Esophagus (tissue), 2 donors: ENCODE measurements around the gene PCDHGA12. TPM values are rescaled to one million over a fixed set of nuclear protein-coding genes. Genes with fewer than 3 reads are reported as not detected.
"Not testable (repeated sequence)": the region's sequence is repeated elsewhere in the genome, so short reads cannot be mapped to it uniquely, and the experiment has no call there.

Experiments used
- H3K27ac ChIP-seq, 2 donors: one replicate each; pipeline ENCODE4 v1.5.1; 2013; ENCODE audit warnings: low read depth in 2 of 2, mild to moderate bottlenecking in 2 of 2, inconsistent platforms in 1 of 2, low read length in 1 of 2, moderate library complexity in 1 of 2
- H3K27me3 ChIP-seq, 2 donors: one replicate each; pipeline ENCODE4 v1.6.1; 2013; ENCODE audit warnings: low read length in 2 of 2, control low read depth in 1 of 2, mild to moderate bottlenecking in 1 of 2; ENCODE audit not compliant: insufficient read depth in 2 of 2, control insufficient read depth in 1 of 2
- H3K36me3 ChIP-seq, 2 donors: one replicate each; pipeline ENCODE4 v1.6.1; 2013; ENCODE audit warnings: low read length in 1 of 2; ENCODE audit not compliant: control insufficient read depth in 2 of 2, insufficient read depth in 2 of 2
- H3K4me1 ChIP-seq, 2 donors: one replicate each; pipeline ENCODE4 v1.6.1; 2013; ENCODE audit warnings: low read length in 1 of 2; ENCODE audit not compliant: control insufficient read depth in 2 of 2, insufficient read depth in 2 of 2
- H3K4me3 ChIP-seq, 2 donors: one replicate each; pipeline ENCODE4 v1.5.1; 2013; ENCODE audit warnings: low read length in 2 of 2, mild to moderate bottlenecking in 2 of 2, low read depth in 1 of 2, moderate library complexity in 1 of 2
- H3K9me3 ChIP-seq, 2 donors: one replicate each; pipeline ENCODE4 v1.6.1; 2013; ENCODE audit warnings: mild to moderate bottlenecking in 2 of 2, low read depth in 1 of 2, low read length in 1 of 2, moderate library complexity in 1 of 2; ENCODE audit not compliant: control insufficient read depth in 2 of 2, insufficient read depth in 1 of 2
- WGBS, 2 donors: extraction: QIAGEN DNeasy Blood & Tissue Kit; methylation state at CpG; one replicate each; pipeline ENCODE4 v1.1.7; 2013; 5-methylcytosine and 5-hydroxymethylcytosine counted together
- polyA plus RNA-seq, 2 donors: library from polyadenylated mRNA; stranded (reverse); fragments of 200-250 nt; gene quantifications; one replicate each; pipeline ENCODE4 v1.2.3, GENCODE V29; 2013
- donor health status: healthy with polysubstance abuse.
- donor health status: Bipolar disorder and iron deficiency.

The PCDHGA12 gene
- polyA plus RNA-seq = under 1 TPM; 0.34 to 0.65 TPM

GRCh38 chr5:141430332-141431113, at the start of gene PCDHGA12:
PCDHGA12 (plus strand) TSS chr5:141430507; CDS start chr5:141430760, 253 bp downstream.
- no peak within 1 kb of the TSS for H3K27ac ChIP-seq
- H3K9me3 ChIP-seq = peaks cover 38 to 47% of the 10 kb centered on the region in 2 donors
- 14 to 18% methylated on average over 33 of the region's 33 CpGs for WGBS, 2 donors
- H3K4me3 ChIP-seq = peak within 1 kb of the TSS in 1 of 2 donors; percentile 9
- H3K4me1 ChIP-seq = no peaks in the 10 kb centered on the region
- peaks cover 0 to 2% of the 10 kb centered on the region in 2 donors for H3K27me3 ChIP-seq
- no peaks in the 10 kb centered on the region for H3K36me3 ChIP-seq

GRCh38 chr5:141382469-141383294, 47.6 kb upstream of the PCDHGA12 start, which contains the start of gene PCDHGA7:
PCDHGA7 (plus strand) TSS chr5:141382742; CDS start chr5:141382900, 158 bp downstream.
- no peak within 1 kb of the TSS for H3K27ac ChIP-seq
- peaks cover 24 to 32% of the 10 kb centered on the region in 2 donors for H3K9me3 ChIP-seq
- H3K4me3 ChIP-seq = peak within 1 kb of the TSS in 1 of 2 donors; percentile 7
- WGBS, 2 donors = 21 to 22% methylated on average over 37 of the region's 37 CpGs
- no peaks in the 10 kb centered on the region for H3K27me3 ChIP-seq
- H3K36me3 ChIP-seq = no peaks in the 10 kb centered on the region
- peaks cover 0 to 4% of the 10 kb centered on the region in 2 donors for H3K4me1 ChIP-seq

GRCh38 chr5:141383345-141383744, 47.0 kb upstream of the PCDHGA12 start:
- H3K9me3 ChIP-seq = peaks cover 24 to 29% of the 10 kb centered on the region in 2 donors
- no peak overlapping the region for H3K27ac ChIP-seq
- WGBS, 2 donors = 40 to 42% methylated on average over 21 of the region's 21 CpGs
- H3K27me3 ChIP-seq = no peaks in the 10 kb centered on the region
- peaks cover 0 to 4% of the 10 kb centered on the region in 2 donors for H3K4me1 ChIP-seq
- peak overlapping the region in 1 of 2 donors; percentile 7 for H3K4me3 ChIP-seq
- H3K36me3 ChIP-seq = no peaks in the 10 kb centered on the region

- 46 to 51% methylated on average over 43 of the region's 43 CpGs for WGBS, 2 donors
- Histone ChIP-seq H3K27ac (no peak overlapping the region), H3K4me3 (no peak overlapping the region), H3K27me3 (no peaks in the 10 kb centered on the region), H3K36me3 (no peaks in the 10 kb centered on the region), H3K9me3 (peaks cover 34 to 43% of the 10 kb centered on the region in 2 donors), H3K4me1 (peaks cover 0 to 4% of the 10 kb centered on the region in 2 donors)
Measured at GRCh38 chr5:141384471-141385267, 45.6 kb upstream of the PCDHGA12 start.

GRCh38 chr5:141387557-141388311, 42.6 kb upstream of the PCDHGA12 start, which contains the start of gene PCDHGB4:
PCDHGB4 (plus strand) TSS chr5:141387698; CDS start chr5:141387885, 187 bp downstream.
- 14 to 23% methylated on average over 21 to 22 of the region's 40 CpGs for WGBS, 2 donors
- not testable (repeated sequence) for H3K4me3 ChIP-seq, H3K27ac ChIP-seq, H3K4me1 ChIP-seq, H3K36me3 ChIP-seq, H3K27me3 ChIP-seq
- H3K9me3 ChIP-seq = peaks cover 34 to 45% of the 10 kb centered on the region in 2 donors

GRCh38 chr5:141388661-141389060, 41.6 kb upstream of the PCDHGA12 start:
- peaks cover 34 to 45% of the 10 kb centered on the region in 2 donors for H3K9me3 ChIP-seq

GRCh38 chr5:141389153-141390042, 40.9 kb upstream of the PCDHGA12 start:
- 42 to 45% methylated on average over 77 of the region's 77 CpGs for WGBS, 2 donors
- Histone ChIP-seq H3K36me3 (no peaks in the 10 kb centered on the region), H3K4me1 (peaks cover 0 to 3% of the 10 kb centered on the region in 2 donors), H3K9me3 (peaks cover 34 to 46% of the 10 kb centered on the region in 2 donors), H3K4me3 (no peak overlapping the region), H3K27me3 (peaks cover 0 to 5% of the 10 kb centered on the region in 2 donors), H3K27ac (no peak overlapping the region)

More at GRCh38 chr5:141388661-141389060, 41.6 kb upstream of the PCDHGA12 start:
- WGBS, 2 donors = 43 to 44% methylated on average over 10 of the region's 10 CpGs
- peaks cover 0 to 5% of the 10 kb centered on the region in 2 donors for H3K27me3 ChIP-seq
- H3K27ac ChIP-seq = no peak overlapping the region
- no peaks in the 10 kb centered on the region for H3K36me3 ChIP-seq
- H3K4me3 ChIP-seq = no peak overlapping the region
- H3K4me1 ChIP-seq = peaks cover 0 to 4% of the 10 kb centered on the region in 2 donors
